ENCODE results near the gene PNPLA6.

DNA sequence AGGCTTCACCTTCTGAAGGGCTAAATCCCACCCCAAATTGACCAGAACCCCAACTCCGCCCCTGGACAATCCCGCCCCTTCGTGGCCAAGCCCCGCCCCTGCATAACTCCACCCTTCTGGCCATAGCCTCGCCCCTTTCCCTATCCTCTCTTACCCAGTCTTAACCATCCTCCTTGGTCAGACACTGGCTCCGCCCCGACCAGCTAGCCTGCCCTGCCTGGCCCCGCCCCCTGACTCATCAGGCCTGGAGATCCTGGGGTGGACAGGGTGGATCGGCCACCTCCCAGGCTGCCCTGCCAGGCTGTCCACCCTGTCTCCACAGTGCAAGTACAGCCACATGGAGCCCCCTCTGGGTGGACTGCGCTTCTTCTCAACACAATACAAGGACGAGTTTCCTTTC is 27.6 kb upstream of the PNPLA6 start:
- TF ChIP-seq CEBPB (IDR thresholded peaks at IDR 0.05; ENCODE audit: low read depth, low read length), result no peak
- TF ChIP-seq, protein P1, sequence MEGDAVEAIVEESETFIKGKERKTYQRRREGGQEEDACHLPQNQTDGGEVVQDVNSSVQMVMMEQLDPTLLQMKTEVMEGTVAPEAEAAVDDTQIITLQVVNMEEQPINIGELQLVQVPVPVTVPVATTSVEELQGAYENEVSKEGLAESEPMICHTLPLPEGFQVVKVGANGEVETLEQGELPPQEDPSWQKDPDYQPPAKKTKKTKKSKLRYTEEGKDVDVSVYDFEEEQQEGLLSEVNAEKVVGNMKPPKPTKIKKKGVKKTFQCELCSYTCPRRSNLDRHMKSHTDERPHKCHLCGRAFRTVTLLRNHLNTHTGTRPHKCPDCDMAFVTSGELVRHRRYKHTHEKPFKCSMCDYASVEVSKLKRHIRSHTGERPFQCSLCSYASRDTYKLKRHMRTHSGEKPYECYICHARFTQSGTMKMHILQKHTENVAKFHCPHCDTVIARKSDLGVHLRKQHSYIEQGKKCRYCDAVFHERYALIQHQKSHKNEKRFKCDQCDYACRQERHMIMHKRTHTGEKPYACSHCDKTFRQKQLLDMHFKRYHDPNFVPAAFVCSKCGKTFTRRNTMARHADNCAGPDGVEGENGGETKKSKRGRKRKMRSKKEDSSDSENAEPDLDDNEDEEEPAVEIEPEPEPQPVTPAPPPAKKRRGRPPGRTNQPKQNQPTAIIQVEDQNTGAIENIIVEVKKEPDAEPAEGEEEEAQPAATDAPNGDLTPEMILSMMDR (conservative IDR thresholded peaks at IDR 0.05; ENCODE audit: low read depth, low read length), result no peak
- TF ChIP-seq, protein P2, sequence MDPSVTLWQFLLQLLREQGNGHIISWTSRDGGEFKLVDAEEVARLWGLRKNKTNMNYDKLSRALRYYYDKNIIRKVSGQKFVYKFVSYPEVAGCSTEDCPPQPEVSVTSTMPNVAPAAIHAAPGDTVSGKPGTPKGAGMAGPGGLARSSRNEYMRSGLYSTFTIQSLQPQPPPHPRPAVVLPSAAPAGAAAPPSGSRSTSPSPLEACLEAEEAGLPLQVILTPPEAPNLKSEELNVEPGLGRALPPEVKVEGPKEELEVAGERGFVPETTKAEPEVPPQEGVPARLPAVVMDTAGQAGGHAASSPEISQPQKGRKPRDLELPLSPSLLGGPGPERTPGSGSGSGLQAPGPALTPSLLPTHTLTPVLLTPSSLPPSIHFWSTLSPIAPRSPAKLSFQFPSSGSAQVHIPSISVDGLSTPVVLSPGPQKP (IDR thresholded peaks at IDR 0.05; ENCODE audit: borderline replicate concordance, low read depth, low read length), result no peak
